GM18907 (cell line): ENCODE measurements around the gene CSTPP1.
"Not testable (repeated sequence)": the region's sequence is repeated elsewhere in the genome, so short reads cannot be mapped to it uniquely, and the experiment has no call there.

Source experiments
- ATAC-seq: cut with Tn5 transposase; IDR thresholded peaks from one replicate; pipeline ENCODE4 v1.9.1; 2021; ENCODE audit warnings: mild to moderate bottlenecking, moderate library complexity; ENCODE audit not compliant: unreplicated experiment

Gene CSTPP1

DNA sequence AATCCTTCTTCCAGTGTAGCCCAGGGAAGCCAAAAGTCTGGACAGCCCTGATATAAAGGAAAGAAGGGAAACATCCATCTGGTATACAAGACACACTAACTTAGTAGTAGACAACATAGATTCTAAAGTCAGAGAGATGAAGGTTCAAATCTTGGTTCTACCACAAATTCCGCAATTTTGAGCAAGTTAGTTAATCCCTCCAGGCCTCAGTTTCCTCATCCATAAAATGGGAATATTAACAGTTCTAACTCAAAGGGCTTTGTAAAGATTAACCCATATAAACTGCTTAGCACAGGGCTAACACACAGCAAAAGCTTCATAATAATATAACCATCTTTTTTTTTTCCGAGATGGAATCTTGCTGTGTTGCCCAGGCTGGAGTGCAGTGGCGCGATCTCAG, 29.0 kb upstream of the CSTPP1 start:
- no peak for ATAC-seq

GRCh38 chr11:46912526-46913150, 23.9 kb upstream of the CSTPP1 start:
- no peak for ATAC-seq

DNA sequence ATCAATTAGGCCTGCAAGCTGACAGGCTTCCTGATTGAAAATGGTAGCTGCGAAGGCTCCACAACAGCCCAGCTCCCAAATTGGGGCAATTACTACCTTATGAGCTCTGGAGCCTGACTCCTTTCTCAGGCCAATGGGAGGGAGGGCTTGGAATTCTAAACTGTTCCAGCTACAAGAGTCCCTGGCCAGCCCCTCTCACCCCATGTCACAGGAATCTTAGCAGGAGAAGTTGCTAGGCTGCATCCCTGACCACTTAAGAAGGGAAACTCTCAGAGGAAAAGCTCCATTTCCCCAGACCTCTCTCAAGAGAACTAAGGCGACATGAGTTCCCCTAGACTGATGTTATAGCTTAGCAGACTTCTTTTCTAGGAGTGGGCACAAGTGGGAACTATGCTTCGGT, 23.1 kb upstream of the CSTPP1 start:
- no peak for ATAC-seq

- no peak for ATAC-seq
Observed at GRCh38 chr11:46914363-46914762, 22.2 kb upstream of the CSTPP1 start.

GRCh38 chr11:46914910-46915309, 21.7 kb upstream of the CSTPP1 start:
- no peak for ATAC-seq

GRCh38 chr11:46916286-46917108, 20.1 kb upstream of the CSTPP1 start:
- ATAC-seq, result no peak

- ATAC-seq, result no peak
Observed at GRCh38 chr11:46917109-46917761, 19.3 kb upstream of the CSTPP1 start.

GRCh38 chr11:46917762-46918082, 18.8 kb upstream of the CSTPP1 start:
- ATAC-seq, result no peak

DNA sequence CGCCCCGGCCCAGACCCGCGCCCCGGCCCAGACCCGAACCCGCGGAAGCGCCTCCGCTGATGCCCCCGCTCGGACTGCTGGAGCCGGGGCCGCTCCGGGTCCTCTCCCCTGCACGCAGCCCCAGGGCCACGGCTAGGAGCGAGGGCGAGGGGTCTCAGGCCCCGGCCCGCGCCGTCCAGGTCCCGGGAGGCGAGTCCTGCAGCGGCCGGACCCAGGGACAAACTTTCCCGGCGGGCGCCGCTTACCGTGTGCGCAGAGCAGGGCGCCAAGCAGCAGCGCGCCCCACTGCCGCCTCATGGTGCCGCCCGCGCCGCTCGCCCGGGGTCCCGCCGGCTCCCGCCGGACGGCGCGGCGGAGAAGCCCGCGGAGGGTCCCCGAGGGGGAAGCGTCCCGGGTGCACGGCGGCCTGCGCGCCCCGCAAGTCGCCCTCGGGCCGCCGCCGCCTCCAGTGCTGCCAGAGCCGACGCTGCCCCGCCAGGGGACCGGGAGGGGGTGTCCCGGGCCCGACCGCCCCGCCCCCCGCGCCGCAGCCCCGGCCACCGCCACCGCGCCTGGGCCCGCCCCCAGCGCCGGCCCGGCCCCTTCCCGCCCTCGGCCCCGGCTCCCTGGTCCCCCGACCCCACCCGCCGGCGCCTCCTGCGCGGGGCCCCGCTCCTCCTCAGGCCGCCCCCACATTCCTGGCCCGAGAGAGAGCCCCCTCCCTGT, 18.3 kb upstream of the CSTPP1 start, which contains the start of gene LRP4:
Gene LRP4 (minus strand): TSS at position 468 of the 705 bp plus-strand sequence. CDS start 171 bp downstream, at position 297.
- no peak for ATAC-seq

DNA sequence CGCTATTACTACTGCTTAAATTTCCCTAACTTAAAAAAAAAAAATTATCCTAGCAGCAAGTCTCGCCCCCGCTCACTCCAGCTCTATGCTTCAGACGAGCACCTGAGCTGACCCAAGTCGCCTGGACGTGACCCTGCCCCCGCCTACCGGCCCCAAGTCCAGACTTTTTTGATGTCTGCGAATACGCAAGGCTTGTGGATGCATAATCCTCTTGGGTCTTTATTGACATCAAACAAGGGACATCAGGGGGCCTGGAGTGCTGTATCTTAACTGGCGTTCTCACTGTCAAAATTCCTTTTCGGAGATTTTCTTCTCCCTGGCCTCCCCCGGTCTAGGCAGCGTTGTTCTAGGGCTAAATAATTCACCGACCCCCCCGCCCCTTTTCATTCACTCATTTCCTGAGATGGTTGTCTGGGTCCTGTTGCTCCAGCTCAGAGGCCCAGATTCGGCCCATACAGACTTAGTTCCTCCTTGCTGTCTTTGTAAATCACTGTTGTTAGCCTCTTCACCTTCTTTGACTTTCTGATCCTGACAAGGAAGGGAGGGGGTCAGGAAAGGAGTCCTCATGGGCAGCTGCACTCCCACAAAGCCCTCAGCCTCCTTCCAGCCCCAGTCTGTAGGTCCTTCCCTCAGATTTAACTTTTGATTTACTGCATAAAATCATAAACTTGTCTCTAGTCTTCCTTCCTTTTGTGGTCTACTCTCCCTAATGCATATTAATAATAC, 17.6 kb upstream of the CSTPP1 start:
- no peak for ATAC-seq

DNA sequence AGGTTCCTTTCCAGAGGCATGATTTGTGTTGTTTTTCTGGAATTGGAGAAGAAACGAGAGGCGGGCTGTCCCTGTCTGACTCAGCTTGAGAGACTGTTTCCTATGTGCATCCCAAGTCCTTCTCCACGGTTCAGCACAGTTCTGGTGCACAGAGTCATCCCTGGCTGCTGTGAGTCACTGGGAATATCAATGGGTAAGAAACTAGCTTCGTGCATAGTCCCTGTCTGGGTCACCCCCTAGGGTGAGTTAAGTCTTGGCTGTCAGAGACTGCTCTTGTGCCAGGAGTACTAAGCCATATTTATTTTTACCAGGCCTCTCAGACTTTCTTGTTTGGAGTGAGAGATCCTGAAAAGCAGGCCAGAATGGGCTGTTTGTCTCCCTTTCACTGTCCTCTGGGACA, 15.8 kb upstream of the CSTPP1 start:
- no peak for ATAC-seq

DNA sequence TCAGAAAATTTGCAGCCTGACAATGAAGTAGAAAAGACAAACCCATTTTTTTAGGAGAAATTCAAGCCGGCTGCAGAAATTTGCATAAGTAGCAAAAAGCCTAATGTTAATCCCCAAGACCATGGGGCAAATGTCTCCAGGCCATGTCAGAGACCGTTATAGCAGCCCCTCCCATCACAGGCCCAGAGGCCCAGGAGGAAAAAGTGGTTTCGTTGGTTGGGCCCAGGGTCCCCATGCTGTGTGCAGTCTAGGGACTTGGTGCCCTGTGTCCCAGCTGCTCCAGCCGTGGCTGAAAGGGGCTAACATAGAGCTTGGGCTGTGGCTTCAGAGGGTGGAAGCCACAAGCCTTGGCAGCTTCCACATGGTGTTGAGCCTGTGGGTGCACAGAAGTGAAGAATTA, 8.6 kb upstream of the CSTPP1 start:
- ATAC-seq, result not testable (repeated sequence)

DNA sequence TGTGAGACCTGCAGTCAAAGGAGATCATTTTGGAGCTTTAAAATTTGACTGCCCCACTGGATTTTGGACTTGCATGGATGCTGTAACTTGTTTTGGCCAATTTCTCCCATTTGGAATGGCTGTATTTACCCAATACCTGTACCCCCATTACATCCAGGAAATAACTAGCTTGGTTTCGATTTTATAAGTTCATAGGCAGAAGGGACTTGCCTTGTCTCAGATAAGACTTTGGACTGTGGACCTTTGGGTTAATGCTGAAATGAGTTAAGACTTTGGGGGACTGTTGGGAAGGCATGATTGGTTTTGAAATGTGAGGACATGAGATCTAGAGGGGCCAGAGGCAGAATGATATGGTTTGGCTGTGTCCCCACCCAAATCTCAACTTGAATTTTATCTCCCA, 7.9 kb upstream of the CSTPP1 start:
- not testable (repeated sequence) for ATAC-seq

GRCh38 chr11:46930089-46930488, 6.5 kb upstream of the CSTPP1 start:
- no peak for ATAC-seq

GRCh38 chr11:46942172-46942571, 5.6 kb downstream of the CSTPP1 start:
- no peak for ATAC-seq

DNA sequence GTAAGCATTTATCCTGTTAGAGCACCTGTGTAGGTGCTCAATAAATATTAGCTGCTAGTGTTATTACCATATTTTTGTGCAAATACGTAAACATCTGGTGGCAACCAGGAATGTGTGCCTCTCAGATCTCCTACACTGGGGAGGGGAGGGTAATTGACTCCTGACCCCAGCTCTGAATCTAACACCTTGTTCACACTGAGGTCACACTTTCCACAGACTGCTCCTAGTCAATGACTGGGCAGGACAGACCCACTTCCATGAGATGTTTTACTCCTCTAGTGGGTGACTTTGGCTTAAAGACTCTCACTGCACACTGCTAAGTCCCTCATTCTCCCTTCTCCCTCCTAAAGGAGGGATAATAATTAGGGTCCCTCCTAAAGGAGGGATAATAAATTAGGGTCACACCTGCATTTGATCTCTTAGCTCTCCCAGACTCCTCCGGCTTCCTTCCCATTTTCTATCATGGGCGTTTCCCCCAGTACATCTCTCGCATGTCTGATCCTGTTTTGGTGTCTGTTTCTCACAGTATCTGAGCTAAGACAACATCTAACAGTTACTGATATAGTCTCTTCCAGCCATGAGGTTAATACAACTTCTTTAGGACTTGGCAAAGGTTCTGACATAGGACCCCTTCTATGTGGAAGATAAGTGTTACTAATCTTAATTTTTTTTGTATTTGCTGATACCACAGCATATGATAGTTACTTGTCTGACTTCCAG, 8.0 kb downstream of the CSTPP1 start:
- no peak for ATAC-seq

DNA sequence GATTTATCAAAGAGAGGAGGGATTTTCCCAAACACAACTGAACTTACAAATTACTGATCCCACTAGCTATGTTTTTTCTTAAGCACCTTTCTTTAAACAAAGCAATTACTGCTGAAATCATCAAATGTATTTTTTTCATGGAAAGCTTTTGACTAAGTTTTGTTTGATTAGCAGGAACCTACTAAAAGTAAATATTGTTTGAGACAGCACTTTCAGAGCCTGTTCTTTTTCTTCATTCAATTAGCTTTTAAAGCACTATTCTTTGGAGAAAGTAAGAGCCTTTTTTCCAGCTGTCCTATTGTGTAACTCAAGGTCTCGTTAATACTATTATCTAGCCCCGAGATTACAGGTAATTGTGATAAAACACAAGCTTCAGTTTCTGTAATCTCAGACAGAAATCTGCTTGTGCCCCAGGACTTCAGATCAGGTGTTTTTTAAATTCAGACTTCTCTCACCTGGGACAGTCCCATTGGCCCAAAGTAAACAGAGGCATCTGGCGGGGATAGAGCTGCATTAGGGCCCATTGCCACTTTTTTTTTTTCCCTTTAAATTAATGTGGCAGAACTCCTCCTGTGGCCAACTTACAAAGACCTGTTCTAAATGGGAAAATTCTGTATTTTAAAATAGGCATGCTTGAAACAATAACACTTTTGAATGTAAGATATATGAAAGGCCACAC, 11.0 kb downstream of the CSTPP1 start:
- ATAC-seq, result no peak

DNA sequence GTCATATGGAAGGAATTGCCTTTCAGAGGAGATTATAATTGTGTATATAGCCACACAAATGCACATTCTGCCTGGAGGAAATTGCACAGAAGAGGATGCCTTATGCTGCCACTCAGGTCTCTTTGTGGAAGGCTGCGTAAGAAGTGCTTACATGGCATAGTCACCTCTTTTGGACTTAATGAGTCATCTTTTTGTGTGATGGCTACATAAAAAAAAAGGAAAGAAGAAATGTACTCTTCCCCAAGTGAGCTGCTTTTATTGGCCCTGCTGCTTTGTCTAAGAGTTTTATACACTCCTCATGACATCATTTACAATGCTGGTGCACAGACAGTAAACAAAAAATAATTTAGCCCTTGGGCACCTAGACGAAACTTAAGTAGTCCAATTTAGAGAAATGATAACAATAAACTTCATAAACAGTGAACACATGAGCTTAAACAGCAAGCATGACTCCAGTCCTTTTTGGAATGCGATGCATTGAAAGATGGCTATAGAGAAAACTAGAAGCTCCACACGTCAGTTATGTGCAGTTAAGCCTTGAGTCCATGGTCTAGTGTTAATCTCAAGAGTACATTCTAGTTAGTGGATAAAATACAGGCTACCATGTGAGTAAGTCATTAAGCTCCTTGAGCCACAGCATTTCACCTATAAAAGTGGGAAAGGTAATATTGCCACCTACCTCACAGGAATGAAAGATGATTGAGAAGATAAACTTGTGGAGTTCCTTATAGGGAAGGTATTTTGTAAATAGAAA, 12.0 kb downstream of the CSTPP1 start:
- ATAC-seq, result no peak

- no peak for ATAC-seq
Observed at GRCh38 chr11:46949297-46949696, 12.7 kb downstream of the CSTPP1 start.
